ENCODE measurements around the gene CCDC28B. TPM values are rescaled to one million over a fixed set of nuclear protein-coding genes. Genes with fewer than 3 reads are reported as not detected.

Gene CCDC28B
- polyA plus RNA-seq, 1 experiment: 13.9 TPM

DNA sequence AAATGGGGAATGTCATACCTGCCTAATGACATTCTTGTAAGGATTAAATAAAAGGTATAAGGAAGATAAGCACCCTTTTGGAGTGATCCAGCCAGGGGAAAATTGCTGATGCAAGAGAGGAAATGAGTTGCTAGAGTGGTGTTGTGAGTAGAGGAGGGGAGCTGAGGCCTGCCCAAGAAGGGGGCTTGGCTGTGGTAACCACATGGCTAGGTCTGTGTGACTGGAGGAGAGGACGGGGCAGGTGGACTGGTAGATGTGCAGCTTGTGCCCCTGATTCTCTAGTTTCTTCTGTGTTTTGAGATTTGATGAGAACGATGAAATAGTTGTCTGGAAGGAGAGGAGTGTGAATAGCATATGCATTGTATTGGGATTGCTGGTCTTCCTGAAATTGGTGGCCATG lies 14.3 kb upstream of the CCDC28B start:
- H3K36me3 ChIP-seq (ENCODE audit: control insufficient read depth, insufficient read depth, low read length): peaks cover 36% of the 10 kb centered on the region
- TF ChIP-seq, protein P1, sequence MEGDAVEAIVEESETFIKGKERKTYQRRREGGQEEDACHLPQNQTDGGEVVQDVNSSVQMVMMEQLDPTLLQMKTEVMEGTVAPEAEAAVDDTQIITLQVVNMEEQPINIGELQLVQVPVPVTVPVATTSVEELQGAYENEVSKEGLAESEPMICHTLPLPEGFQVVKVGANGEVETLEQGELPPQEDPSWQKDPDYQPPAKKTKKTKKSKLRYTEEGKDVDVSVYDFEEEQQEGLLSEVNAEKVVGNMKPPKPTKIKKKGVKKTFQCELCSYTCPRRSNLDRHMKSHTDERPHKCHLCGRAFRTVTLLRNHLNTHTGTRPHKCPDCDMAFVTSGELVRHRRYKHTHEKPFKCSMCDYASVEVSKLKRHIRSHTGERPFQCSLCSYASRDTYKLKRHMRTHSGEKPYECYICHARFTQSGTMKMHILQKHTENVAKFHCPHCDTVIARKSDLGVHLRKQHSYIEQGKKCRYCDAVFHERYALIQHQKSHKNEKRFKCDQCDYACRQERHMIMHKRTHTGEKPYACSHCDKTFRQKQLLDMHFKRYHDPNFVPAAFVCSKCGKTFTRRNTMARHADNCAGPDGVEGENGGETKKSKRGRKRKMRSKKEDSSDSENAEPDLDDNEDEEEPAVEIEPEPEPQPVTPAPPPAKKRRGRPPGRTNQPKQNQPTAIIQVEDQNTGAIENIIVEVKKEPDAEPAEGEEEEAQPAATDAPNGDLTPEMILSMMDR (IDR thresholded peaks at IDR 0.05; ENCODE audit: insufficient read depth, low read depth, low read length): no peak
- DNase-seq (ENCODE audit: low read depth): no peak
- H3K4me3 ChIP-seq (ENCODE audit: low read depth, low read length): no peak overlapping the region
- CTCF ChIA-PET: interaction anchor here (0.6 kb wide), 1 partner anchor 1031 kb away, joined by 3 read pairs; no protein-coding TSS in a partner anchor
- POLR2A ChIA-PET: interaction anchor here (0.6 kb wide), 1 partner anchor 140 kb away, joined by 4 read pairs; no protein-coding TSS in a partner anchor
- no peaks in the 10 kb centered on the region for H3K27me3 ChIP-seq (ENCODE audit: control insufficient read depth, insufficient read depth, low read length)

DNA sequence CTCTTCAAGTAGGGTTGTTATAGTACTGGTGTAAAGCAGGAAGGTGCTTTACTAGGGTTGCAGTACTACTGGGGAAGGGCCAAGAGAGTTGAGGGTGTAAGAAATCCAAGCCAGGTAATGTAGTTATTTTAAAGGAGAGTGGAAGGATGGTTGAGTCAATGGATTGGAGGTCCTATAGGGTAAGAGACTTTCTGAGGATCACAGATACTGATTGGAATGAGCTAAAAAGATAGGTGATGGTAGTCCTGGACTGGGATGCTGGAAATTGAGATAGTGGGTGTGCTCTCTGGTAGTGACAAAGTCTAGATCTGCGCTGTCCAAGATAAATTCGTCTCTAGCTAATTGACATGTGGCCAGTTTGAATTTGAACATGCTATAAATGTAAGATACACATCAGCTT lies 13.9 kb upstream of the CCDC28B start:
- no peaks in the 10 kb centered on the region for H3K27me3 ChIP-seq (ENCODE audit: control insufficient read depth, insufficient read depth, low read length)
- peaks cover 40% of the 10 kb centered on the region for H3K36me3 ChIP-seq (ENCODE audit: control insufficient read depth, insufficient read depth, low read length)
- CTCF ChIA-PET: no interaction called here
- H3K4me3 ChIP-seq (ENCODE audit: low read depth, low read length): no peak overlapping the region
- POLR2A ChIA-PET: interaction anchor here (0.6 kb wide), 1 partner anchor 140 kb away, joined by 4 read pairs; no protein-coding TSS in a partner anchor
- TF ChIP-seq, protein P1 (IDR thresholded peaks at IDR 0.05; ENCODE audit: insufficient read depth, low read depth, low read length): no peak
- DNase-seq (ENCODE audit: low read depth): no peak

DNA sequence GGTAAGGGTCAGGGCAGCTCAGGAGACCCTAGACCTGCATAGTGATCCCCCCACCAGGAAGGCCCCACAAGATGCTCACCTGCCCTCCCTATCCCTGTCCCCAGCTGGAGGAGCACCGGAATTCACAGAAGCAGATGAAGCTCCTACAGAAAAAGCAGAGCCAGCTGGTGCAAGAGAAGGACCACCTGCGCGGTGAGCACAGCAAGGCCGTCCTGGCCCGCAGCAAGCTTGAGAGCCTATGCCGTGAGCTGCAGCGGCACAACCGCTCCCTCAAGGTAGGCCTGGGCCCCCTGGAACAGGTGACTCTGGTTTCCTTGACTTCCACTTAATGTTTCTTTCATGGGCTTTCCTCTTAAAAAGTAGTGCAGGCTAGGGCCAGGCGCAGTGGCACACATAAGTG lies 12.5 kb upstream of the CCDC28B start:
- ChIA-PET POLR2A (no interaction called here), CTCF (no interaction called here)
- Histone ChIP-seq H3K36me3 (ENCODE audit: control insufficient read depth, insufficient read depth, low read length) (peaks cover 49% of the 10 kb centered on the region), H3K4me3 (ENCODE audit: low read depth, low read length) (no peak overlapping the region), H3K27me3 (ENCODE audit: control insufficient read depth, insufficient read depth, low read length) (no peaks in the 10 kb centered on the region)
- TF ChIP-seq, protein P1 (IDR thresholded peaks at IDR 0.05; ENCODE audit: insufficient read depth, low read depth, low read length): no peak
- DNase-seq (ENCODE audit: low read depth): no peak

DNA sequence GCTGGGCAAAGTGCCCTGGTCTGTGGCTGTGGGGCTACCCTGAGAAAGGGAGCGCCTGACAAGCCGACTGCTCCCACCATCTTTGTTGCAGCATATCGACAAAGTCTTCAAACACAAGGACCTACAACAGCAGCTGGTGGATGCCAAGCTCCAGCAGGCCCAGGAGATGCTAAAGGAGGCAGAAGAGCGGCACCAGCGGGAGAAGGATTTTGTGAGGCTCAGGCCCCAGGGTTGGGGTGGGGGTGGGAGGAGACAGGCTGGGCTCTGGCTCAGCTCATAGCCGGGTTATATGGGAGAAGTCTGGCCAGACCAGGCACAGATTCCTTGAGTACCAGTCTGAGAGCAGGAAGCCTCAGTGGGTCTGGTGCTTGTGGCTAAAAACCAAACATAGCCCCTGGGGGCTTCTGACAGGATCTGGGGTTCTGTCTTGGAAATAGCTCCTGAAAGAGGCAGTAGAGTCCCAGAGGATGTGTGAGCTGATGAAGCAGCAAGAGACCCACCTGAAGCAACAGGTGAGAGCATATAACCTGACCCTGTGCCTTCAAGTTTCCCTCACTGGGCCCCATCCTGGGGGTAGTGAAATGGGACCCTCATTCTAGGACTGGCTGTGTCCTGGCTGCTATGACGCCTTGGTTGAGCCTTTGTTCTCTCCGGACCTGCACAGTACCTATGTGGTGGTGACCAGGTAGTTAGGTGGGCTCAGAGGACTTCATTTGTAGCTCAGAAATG lies 8.0 kb upstream of the CCDC28B start:
- ChIA-PET POLR2A (no interaction called here), CTCF (interaction anchor here (0.9 to 1.1 kb wide), 2 partner anchors 9 to 12 kb away, joined by 3 read pairs; no protein-coding TSS in a partner anchor)
- Histone ChIP-seq H3K4me3 (ENCODE audit: low read depth, low read length) (no peak overlapping the region), H3K36me3 (ENCODE audit: control insufficient read depth, insufficient read depth, low read length) (peaks cover 72% of the 10 kb centered on the region), H3K27me3 (ENCODE audit: control insufficient read depth, insufficient read depth, low read length) (no peaks in the 10 kb centered on the region)
- TF ChIP-seq, protein P1 (IDR thresholded peaks at IDR 0.05; ENCODE audit: insufficient read depth, low read depth, low read length): no peak
- no peak for DNase-seq (ENCODE audit: low read depth)

DNA sequence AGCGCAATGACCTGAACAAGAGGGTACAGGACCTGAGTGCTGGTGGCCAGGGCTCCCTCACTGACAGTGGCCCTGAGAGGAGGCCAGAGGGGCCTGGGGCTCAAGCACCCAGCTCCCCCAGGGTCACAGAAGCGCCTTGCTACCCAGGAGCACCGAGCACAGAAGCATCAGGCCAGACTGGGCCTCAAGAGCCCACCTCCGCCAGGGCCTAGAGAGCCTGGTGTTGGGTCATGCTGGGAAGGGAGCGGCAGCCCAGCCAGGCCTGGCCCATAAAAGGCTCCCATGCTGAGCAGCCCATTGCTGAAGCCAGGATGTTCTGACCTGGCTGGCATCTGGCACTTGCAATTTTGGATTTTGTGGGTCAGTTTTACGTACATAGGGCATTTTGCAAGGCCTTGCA lies 5.4 kb upstream of the CCDC28B start:
- POLR2A ChIA-PET: no interaction called here
- CTCF ChIA-PET: interaction anchor here (1.4 kb wide), 1 partner anchor 86 kb away, joined by 4 read pairs; no protein-coding TSS in a partner anchor
- Histone ChIP-seq H3K27me3 (ENCODE audit: control insufficient read depth, insufficient read depth, low read length) (no peaks in the 10 kb centered on the region), H3K36me3 (ENCODE audit: control insufficient read depth, insufficient read depth, low read length) (peaks cover 58% of the 10 kb centered on the region), H3K4me3 (ENCODE audit: low read depth, low read length) (no peak overlapping the region)
- no peak for DNase-seq (ENCODE audit: low read depth)
- TF ChIP-seq, protein P1 (IDR thresholded peaks at IDR 0.05; ENCODE audit: insufficient read depth, low read depth, low read length): no peak

Measured in BJ (cell line).